GM12878 (cell line): ENCODE data around the gene MIGA2.

Experiments
- CTCF ChIP-seq, 3 experiments: IDR thresholded peaks in 2 of 3; conservative IDR thresholded peaks in 1 of 3; 2 replicates each; pipeline ENCODE4 v1.5.1; 2011; ENCODE audit warnings: low read depth in 3 of 3, low read length in 3 of 3, mild to moderate bottlenecking in 3 of 3, control low read depth in 2 of 3, moderate library complexity in 2 of 3, inconsistent platforms in 1 of 3, mixed read lengths in 1 of 3; ENCODE audit not compliant: control insufficient read depth in 2 of 3, insufficient read depth in 1 of 3; ENCODE audit errors: extremely low read depth in 1 of 3
- JUNB ChIP-seq: IDR thresholded peaks from 2 replicates; pipeline ENCODE4 v1.6.1; 2016; ENCODE audit warnings: antibody characterized with exemption, mild to moderate bottlenecking
- MEF2A ChIP-seq: IDR thresholded peaks from 2 replicates; pipeline ENCODE4 v1.6.1; 2011; ENCODE audit warnings: low read depth, mild to moderate bottlenecking, low read length, moderate library complexity; ENCODE audit not compliant: insufficient read depth
- NBN ChIP-seq: fragments of 450-650 bp; IDR thresholded peaks from 2 replicates; pipeline ENCODE4 v1.6.1; 2016
- NFIC ChIP-seq: IDR thresholded peaks from 2 replicates; pipeline ENCODE4 v1.6.1; 2012; ENCODE audit warnings: low read depth, mild to moderate bottlenecking, inconsistent platforms, low read length, moderate library complexity
- POLR2AphosphoS5 ChIP-seq: IDR thresholded peaks from 2 replicates; pipeline ENCODE4 v1.6.1; 2011; ENCODE audit warnings: mild to moderate bottlenecking, low read length, inconsistent platforms

- TF ChIP-seq POLR2AphosphoS5: no peak
- TF ChIP-seq NBN: no peak
- no peak for TF ChIP-seq JUNB
- TF ChIP-seq NFIC: no peak
- no peak for TF ChIP-seq CTCF (IDR thresholded peaks at IDR 0.05 in 2 of 3, conservative IDR thresholded peaks at IDR 0.05 in 1 of 3; ENCODE audit: control insufficient read depth in 2 of 3, extremely low read depth in 1 of 3, insufficient read depth in 1 of 3, low read depth in 3 of 3, low read length in 3 of 3)
- TF ChIP-seq MEF2A: no peak
These were observed 52.8 kb downstream of the MIGA2 start for GRCh38 chr9:129089246-129089645.
